Type B pancreatic cell (in vitro differentiated cells): ENCODE results near the gene MTMR8. TPM values are rescaled to one million over a fixed set of nuclear protein-coding genes. Genes with fewer than 3 reads are reported as not detected.

Source experiments
- DNase-seq: peaks from one replicate; pipeline ENCODE4 v3.0.0; 2021; ENCODE audit warnings: mixed read lengths; ENCODE audit not compliant: unreplicated experiment; ENCODE audit errors: extremely low spot score
- H3K27ac Mint-ChIP-seq: 2 replicates; pipeline ENCODE4 v1.8.0; 2021; ENCODE audit warnings: mild to moderate bottlenecking, mixed read lengths
- H3K27me3 Mint-ChIP-seq: 2 replicates; pipeline ENCODE4 v1.8.0; 2021; ENCODE audit warnings: mixed read lengths
- H3K36me3 Mint-ChIP-seq: 2 replicates; pipeline ENCODE4 v1.8.0; 2021; ENCODE audit warnings: mixed read lengths
- H3K4me1 Mint-ChIP-seq: one replicate; pipeline ENCODE4 v1.8.0; 2021; ENCODE audit warnings: mixed read lengths; ENCODE audit not compliant: unreplicated experiment
- H3K4me3 Mint-ChIP-seq: 2 replicates; pipeline ENCODE4 v1.8.0; 2021; ENCODE audit warnings: mild to moderate bottlenecking, mixed read lengths
- H3K9me3 Mint-ChIP-seq: 2 replicates; pipeline ENCODE4 v1.8.0; 2021; ENCODE audit warnings: mixed read lengths
- total RNA-seq: library from RNA; stranded (reverse); gene quantifications from 2 replicates; pipeline ENCODE4 v1.2.1, GENCODE V29; 2021; ENCODE audit warnings: low replicate concordance
- TF ChIP-seq, protein P1 (sequence below): fragments of 200-600 bp; sonication (generic); conservative IDR thresholded peaks from 2 replicates; pipeline ENCODE4 v1.5.0; 2021; ENCODE audit warnings: antibody characterized with exemption, mild to moderate bottlenecking

MTMR8 gene
- total RNA-seq, 1 donor from 2014 or later = 3.2 TPM

DNA sequence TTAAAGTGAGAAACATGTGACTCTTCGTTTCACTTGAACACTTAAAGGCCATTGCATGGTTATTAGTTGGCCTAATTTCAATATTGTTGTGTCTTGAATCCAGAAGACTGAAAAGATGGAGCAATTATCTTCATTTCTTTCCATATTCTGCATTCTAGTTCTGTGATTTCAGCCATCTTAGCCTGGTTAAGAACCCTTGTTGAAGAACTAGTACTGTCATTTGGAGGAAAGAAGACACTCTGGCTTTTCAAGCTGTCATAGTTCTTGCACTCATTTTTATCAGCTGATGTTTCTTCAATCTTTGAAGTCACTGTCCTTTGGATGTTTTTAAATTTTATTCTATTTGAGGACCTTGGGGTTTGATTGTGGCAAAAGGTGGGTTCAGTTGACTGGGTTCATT is 81.6 kb downstream of the MTMR8 start:
- no peak for DNase-seq
- TF ChIP-seq, protein P1, sequence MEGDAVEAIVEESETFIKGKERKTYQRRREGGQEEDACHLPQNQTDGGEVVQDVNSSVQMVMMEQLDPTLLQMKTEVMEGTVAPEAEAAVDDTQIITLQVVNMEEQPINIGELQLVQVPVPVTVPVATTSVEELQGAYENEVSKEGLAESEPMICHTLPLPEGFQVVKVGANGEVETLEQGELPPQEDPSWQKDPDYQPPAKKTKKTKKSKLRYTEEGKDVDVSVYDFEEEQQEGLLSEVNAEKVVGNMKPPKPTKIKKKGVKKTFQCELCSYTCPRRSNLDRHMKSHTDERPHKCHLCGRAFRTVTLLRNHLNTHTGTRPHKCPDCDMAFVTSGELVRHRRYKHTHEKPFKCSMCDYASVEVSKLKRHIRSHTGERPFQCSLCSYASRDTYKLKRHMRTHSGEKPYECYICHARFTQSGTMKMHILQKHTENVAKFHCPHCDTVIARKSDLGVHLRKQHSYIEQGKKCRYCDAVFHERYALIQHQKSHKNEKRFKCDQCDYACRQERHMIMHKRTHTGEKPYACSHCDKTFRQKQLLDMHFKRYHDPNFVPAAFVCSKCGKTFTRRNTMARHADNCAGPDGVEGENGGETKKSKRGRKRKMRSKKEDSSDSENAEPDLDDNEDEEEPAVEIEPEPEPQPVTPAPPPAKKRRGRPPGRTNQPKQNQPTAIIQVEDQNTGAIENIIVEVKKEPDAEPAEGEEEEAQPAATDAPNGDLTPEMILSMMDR = no peak
- no peak overlapping the region for H3K27ac Mint-ChIP-seq
- peaks cover 4% of the 10 kb centered on the region for H3K36me3 Mint-ChIP-seq
- no peak overlapping the region for H3K4me3 Mint-ChIP-seq
- no peaks in the 10 kb centered on the region for H3K4me1 Mint-ChIP-seq
- no peaks in the 10 kb centered on the region for H3K27me3 Mint-ChIP-seq
- peaks cover 10% of the 10 kb centered on the region for H3K9me3 Mint-ChIP-seq

DNA sequence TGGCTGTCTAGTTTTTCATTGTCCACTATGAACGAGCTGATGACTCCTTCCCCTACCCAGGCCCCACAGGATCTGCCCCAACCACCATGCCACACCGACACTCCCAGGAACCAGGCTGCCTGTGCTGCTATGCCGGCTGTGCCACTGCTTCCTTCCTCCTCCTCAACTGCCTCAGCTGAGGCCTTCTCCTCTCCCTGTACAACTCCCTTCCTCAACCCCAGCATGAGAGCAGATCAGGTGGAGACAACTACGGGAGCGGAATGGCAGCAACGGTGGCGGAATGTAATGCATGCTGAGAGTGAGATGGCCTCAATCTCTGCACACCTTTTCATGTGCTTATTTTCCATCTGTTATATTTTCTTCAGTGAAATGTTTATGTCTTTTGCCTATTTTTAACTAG is 88.5 kb downstream of the MTMR8 start:
- no peak overlapping the region for H3K27ac Mint-ChIP-seq
- no peak for DNase-seq

DNA sequence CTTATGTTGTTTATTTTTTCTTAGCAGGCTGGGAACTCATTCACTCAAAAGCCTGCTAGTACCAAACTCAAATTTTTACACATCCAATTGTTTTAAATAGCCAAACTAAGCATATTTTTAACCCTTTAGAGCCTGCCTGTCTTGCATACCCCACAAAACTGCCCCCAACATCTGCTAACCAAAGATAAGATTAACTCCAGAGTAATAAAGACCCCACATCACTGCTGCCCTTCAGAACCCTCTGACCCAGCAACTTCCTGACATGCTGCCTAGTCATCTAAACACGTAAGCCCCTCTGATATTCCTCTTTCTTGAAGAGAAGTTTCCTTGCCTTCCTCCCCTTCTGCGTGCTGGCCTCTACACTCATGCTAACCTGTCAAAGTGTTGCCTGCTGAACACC is 104.1 kb downstream of the MTMR8 start:
- Mint-ChIP-seq H3K9me3 (no peaks in the 10 kb centered on the region), H3K4me3 (no peak overlapping the region), H3K27ac (no peak overlapping the region), H3K4me1 (no peaks in the 10 kb centered on the region), H3K36me3 (no peaks in the 10 kb centered on the region), H3K27me3 (no peaks in the 10 kb centered on the region)
- DNase-seq = no peak
- TF ChIP-seq, protein P1 = no peak

More for the DNA sequence above, 88.5 kb downstream of the MTMR8 start:
- Mint-ChIP-seq H3K36me3 (no peaks in the 10 kb centered on the region), H3K4me1 (no peaks in the 10 kb centered on the region), H3K9me3 (peaks cover 11% of the 10 kb centered on the region), H3K4me3 (no peak overlapping the region), H3K27me3 (no peaks in the 10 kb centered on the region)
- TF ChIP-seq, protein P1 = no peak

DNA sequence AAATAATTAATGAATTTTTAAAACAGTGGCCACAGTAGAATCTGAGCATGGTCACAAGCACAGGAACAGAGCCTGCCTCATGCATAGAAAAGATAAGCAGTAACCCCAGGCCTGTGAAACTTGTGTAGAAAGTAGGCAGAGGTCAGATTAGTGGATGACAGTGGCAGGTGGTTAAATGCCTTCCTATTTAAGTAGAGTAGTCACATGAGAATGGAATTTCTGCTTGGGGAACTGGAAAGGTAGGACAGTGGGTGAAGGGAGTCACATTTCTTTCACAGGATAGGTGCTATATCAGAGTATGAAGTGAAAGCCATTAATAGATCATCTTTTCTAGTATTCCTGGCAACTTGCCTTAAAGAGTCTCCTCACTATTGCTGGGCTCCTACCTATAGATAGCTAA is 130.0 kb downstream of the MTMR8 start:
- H3K36me3 Mint-ChIP-seq = no peaks in the 10 kb centered on the region
- H3K27me3 Mint-ChIP-seq = no peaks in the 10 kb centered on the region
- TF ChIP-seq, protein P1 = no peak
- H3K27ac Mint-ChIP-seq = no peak overlapping the region
- no peak for DNase-seq
- no peak overlapping the region for H3K4me3 Mint-ChIP-seq
- no peaks in the 10 kb centered on the region for H3K4me1 Mint-ChIP-seq
- no peaks in the 10 kb centered on the region for H3K9me3 Mint-ChIP-seq

DNA sequence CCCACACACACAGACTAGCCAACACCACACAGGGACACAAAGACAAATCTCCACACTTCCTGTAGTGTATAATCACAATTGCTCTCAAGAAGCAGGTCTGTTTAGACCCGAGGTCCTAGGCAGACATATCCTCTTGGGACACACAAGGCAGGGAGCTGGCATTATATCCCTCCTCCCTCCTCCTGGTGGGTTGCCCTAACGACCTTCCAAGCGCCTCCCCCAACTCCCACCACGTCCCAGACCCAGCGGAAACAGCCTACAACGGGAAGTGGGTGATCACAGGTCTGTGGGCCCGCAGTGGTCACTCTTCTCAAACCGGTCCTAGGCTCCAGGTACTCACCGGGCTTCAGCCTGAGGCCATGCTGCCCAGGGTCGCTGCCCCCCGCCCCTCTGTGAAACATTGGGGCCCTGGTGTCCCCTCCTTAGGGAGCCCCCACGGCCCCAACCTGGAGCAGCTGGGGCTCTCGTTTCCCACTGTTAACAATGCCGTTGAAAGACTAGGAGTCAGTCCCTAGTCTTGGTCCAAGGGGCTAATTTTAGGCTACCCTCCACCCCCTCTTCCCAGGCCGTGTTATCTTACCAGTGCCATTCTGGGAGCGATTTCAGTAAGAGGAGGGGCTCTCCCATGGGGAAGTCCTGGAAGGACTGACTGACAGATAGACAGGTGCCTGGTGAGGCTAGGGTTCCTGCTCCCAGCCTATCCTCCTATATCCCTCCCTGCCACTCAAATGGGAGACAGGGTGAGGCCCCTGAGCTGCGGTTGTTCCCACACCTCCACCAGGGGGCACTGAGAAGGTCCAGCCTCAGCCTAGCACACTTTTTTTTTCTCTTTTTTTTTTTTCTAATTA is 164.9 kb downstream of the MTMR8 start, which contains the start of gene ASB12:
Gene ASB12 (minus strand): TSS at position 485 of the 848 bp plus-strand sequence. CDS start 4,957 bp downstream, outside the sequence.
- Mint-ChIP-seq H3K27ac (no peak within 1 kb of the TSS), H3K9me3 (no peaks in the 10 kb centered on the region), H3K4me3 (no peak within 1 kb of the TSS), H3K36me3 (no peaks in the 10 kb centered on the region), H3K4me1 (no peaks in the 10 kb centered on the region), H3K27me3 (no peaks in the 10 kb centered on the region)
- no peak for DNase-seq
- TF ChIP-seq, protein P1 = no peak
